HG03521 (cell line): ENCODE results near the gene TRAF7.

Experiments
- ATAC-seq: cut with Tn5 transposase; IDR thresholded peaks from one replicate; pipeline ENCODE4 v1.9.1; 2021; ENCODE audit warnings: mild to moderate bottlenecking, moderate library complexity; ENCODE audit not compliant: unreplicated experiment

Gene TRAF7

DNA sequence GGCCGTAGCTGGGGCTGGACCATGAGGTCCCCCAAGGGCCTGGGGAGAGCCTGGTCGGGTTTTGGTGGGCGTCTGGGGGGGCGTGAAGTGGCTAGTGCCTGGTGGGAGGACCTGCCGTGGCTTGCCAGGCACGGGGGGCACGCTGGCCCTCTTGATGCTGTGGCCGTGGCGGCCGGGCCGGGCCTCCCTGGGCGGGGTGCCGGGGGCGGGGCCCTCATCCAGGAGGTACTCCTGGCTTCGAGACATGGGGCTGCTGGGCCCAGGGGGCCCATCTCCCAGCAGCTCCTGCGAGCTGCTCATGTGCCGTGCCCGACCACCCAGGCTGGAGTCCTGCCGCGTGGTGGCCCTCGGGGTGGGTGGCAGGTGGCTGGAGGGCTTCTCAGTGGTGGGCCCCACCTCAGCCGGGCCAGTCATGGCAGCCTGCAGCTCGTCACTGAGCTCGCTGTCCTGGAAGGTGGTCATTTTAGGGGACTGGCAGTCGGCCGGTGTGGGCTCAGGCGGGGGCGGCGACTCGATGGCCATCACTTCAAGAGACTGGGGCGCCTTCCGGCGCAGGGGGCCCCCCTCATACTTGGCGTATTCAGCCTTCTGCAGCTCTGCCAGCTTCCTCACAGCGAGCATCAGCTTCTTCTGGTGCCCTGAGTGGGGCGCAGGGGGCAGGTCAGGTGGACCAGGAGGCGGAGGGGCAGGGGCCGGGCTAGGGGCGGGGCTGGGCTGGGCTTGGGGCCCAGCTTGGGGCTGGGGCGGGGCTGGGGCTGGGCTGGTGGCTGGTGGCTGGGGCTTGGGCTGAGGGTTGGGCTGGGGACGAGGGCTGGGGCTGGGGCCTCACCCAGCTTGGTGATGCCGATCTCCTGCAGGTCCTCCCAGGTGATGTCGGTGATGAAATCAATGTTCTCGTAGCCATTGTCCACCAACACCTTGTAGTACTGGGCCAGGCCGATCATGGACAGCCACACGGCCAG is 25.7 kb downstream of the TRAF7 start:
- ATAC-seq, result no peak

DNA sequence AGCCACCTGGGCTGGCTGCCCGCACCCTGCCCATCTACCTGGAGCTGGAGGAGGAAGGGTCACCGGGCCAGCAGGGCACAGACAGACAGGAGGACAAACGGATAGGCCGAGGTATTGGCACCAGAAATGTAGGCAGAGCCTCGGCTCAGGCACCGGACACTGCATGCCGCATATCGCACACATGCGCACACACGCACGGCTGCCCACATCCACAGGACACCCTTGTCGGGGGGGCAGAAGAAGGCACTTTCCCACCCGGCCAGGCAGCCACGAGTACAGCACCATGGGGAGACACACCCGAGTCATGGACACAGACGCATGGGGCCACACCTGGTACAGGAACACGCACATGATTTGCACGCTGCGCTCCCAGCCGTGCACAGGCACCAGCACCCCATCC is 26.4 kb downstream of the TRAF7 start:
- no peak for ATAC-seq

DNA sequence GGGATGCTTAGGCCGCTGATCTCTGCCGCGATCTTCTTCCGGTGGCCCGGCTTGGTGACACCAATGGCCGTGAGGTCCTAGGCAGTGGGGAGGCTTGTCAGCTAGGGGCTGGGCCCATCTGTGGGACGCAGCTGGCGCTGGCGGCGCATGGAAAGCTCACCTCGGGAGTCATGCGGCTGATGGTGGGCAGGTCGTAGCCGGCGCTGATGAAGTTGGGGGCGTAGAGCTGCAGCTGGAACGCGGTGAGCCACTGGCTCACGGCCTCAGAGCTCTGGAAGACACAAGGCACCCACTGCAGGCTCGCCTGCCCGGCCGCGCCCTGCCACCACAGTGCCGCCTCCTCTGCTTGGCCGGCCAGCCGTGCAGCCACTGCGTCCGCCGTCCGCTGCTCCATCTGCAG is 28.1 kb downstream of the TRAF7 start:
- ATAC-seq, result no peak

DNA sequence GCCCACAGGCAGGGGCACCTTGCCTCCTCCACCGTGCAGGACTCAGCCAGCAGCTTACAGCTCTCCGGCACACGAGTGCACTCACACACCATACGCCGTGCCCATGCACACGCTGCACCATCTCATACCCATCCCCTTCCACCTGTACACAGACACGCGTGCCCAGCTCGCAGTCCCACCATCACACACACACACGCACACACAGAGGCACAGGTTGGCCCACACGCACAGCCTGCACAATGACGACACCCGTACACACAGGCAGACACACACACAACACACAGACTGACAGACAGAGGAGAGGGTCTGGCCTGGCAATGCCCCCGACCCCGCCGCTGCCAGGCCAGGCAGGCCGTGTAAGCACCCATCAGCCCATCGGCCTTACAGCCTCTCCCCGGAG is 28.8 kb downstream of the TRAF7 start:
- ATAC-seq, result no peak

DNA sequence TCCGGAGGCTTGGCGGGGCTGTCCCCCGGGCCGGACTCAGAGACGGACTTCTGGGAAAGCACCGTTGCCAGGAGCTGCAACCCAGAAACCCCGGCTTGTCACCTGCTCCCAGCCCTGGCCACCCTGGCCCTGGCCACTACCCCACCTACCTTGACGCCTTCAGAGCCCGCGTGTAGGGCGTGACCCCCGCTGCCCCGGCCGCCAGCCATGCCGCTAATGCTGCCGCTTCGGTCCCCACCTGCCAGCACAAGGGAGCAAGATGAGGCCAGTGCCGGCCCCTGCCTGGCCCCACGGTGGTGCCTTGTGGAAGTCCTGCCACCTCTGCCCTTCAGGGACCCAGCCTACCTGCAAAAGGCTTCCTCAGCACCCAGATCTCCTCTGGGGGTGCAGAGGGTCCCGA is 29.4 kb downstream of the TRAF7 start:
- no peak for ATAC-seq

DNA sequence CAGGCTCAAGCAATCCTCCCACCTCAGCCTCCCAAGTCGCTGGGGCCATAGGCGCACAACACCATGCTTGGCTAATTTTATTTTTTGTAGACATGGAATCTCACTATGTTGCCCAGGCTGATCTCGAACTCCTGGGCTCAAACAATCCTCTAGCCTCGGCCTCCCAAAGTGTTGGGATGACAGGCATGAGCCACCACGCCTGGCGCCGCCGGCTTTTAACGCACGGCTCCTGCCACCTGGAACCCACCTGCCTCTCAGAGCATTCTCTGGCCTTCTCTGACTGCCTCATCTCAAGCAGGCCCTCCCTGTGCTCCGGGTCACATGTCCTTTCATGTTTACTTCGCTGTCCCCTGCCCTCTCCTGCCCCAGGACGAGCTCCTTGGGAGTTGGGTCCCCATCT is 30.5 kb downstream of the TRAF7 start:
- no peak for ATAC-seq

DNA sequence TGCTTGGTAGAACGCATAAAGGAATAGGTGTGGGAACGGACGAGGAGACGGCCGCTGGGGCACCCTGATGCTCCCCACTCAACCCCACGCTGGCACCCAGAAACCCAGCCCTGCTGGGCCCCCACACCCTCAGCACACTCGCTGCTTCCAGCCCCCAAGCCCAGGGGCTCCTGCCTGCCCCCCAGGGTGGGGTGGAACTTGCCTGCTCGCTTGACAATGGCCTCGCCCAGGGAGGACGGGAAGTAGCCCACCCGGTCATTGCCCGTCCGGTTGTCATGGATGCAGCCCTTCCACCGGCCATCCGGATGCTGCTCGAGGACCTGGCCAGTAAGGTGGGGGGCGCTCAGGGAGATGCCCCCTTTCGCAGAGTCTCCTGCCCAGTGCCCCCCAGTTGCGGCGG is 30.9 kb downstream of the TRAF7 start:
- ATAC-seq, result no peak

DNA sequence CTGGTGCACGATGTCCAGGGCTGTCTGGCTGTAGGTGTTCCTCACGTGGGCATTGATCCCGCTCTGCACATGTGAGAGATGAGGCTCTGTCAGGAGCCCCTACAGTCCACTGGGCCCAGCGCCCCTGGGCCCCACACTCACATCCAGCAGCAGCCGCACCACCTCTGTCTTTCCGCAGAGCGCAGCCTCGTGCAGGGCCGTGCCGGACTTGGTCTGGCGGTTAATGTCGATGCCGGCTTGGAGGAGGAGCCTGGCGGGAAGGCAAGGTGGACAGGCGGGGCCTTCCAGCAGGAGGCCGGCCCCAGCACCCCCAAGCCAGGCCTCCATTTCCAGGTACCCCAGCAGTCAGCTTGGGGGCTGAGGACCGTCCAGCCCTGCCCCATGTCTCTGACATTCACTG is 31.6 kb downstream of the TRAF7 start:
- no peak for ATAC-seq

DNA sequence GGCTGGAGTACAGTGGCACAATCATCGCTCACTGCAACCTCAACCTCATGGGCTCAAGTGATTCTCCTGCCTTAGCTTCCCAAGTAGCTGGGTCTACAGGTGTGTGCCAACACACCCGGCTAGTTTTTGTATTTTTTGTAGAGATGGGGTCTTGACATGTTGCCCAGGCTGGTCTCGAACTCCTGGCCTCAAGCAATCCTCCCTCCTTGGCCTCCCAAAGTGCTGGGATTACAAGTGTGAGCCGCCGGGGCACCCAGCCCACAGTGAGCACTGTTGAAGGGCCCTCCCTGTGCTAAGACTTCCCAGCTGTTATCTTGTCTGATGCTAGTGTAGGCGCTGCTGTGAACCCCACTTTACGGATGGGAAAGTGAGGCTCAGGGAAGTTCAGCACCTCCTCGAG is 32.8 kb downstream of the TRAF7 start:
- ATAC-seq, result no peak

DNA sequence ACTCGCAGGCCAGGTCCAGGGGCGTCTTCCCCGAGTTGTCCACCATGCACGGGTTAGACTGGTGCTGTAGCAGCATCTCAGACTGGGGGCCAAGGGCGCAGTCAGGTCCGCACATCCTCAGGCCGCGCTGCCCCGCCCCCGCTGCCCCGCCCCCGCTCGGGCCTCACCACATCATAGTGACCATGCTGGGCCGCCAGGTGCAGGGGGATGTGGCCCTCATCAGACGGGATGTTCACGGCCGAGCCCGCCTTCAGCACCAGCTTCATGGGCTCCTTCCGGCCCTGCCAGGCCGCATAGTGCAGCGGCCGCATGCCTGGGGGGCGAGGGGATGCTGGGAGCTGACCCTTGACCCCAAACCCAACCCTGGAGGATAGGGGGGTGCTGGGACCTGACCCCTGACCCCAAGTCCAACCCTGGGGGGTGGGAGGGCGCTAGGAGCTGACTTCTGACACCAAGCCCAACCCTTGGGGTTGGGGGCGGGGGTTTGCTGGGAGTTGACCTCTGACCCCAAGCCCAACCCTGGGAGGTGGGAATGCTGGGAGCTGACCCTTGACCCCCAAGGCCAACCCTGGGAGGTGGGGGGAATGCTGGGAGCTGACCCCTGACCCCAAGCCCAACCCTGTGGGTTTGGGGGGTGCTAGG is 33.8 kb downstream of the TRAF7 start:
- no peak for ATAC-seq

DNA sequence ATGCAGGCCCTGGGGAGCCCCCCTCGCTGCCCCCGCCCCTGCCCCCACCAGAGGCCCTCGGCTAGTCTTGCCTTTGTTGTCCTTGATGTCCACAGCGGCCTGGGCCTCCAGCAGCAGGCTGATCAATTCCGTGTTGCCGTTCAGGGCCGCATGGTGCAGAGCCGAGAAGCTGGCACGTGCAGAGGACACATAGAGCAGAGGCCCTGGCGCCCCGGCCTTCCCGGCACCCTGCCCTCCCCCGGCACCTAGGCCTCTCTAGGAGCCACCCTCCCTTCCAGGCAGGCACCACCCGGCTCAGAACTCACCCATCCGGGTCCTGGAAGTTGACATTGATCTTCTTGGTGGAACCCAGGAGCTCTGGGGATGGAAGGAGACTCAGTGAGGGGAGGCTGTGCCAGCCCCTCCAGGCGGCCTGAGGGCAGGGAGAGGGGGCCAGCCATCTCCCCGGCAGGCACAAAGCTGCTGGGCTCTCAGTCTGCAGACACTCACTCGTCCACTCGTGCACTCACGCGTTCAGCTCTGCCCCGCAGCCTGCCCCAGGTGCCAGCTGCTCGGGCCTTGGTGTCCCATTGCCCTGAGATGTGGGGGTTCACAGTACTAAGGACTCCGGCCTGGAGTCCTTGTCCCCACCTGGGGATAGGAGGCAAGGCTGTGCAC is 34.5 kb downstream of the TRAF7 start:
- ATAC-seq, result no peak

DNA sequence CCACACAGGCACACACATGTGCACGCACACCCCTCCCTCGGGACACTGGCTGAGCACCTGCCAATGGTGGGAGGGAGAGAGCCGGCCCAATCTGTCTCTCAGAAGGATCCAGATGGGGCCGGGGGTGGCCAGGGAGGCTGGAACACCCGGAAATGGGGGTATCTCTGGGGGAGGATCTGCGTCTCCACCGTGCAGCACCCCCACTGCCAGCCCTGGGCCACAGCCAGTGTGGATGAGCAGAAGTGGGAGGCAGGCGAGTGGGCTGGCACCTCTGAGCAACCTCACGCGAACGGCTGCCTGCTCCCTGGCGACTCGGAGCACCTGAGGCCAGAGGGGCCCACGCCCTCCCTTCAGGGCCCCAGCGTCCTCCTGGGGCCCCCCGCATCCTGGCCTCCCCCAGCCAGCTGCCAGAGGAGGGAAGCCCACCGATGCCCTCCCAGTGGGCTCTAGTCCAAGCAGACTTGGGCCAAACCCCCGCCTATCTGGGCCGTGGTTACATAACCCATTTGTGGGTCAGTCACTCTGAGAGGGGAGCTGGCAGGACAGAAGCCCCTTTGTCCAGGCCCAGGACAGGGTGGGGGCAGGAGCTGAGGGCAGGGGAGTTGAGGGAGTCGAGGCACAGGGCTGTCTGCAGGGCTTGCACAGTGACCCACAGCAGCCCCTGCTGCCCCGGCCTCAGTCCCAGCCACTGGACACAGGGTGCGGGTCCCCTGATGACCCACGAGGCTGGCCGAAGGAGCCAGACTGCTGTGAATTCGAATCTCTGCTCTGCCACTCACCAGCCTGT is 35.3 kb downstream of the TRAF7 start:
- ATAC-seq, result no peak

DNA sequence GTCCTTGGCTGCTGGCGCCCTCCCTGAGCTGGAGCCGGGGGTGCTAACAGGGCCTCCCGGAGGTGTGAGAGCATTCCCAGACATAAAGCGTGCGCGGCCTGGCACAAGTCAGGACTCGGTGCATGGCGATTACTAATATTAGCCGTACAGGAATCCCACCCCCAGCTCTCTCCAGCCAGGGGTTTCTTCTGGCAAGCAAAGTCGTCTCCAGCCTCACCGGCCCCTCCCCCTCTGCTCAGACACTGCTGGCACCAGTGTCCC is 35.8 kb downstream of the TRAF7 start:
- ATAC-seq, result no peak

DNA sequence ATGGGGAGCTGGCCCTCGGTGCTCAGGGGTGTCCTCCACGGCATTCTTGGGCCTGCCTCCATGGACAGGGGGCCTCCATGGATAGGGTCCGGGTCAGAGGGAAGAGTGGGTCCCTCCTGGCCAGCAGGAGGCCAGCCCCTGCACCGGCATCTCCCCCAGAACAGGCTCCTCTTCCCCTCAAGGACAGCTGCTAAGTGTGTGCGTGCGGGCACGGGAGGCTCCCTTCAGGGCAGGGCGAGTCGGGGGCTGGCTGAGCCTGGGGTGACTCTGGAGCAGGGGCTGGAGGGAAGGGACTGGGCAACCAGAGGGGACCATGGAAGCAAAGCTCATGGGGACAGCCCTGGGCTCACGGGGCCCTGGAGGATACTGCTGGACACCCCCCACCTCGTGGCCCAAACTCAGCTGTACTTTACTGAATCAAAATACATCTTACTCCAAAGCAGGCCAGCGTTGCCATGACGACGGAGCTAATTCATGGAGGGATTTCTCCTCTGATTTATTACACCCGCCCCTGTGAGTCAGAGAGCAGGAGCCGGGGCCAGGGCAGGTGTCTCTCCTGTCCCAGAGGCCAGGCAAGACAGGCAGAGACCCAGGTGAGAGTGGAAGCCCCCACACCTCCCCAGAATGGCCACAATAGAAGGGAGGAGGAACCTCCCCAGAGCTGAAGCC is 38.7 kb downstream of the TRAF7 start:
- no peak for ATAC-seq

DNA sequence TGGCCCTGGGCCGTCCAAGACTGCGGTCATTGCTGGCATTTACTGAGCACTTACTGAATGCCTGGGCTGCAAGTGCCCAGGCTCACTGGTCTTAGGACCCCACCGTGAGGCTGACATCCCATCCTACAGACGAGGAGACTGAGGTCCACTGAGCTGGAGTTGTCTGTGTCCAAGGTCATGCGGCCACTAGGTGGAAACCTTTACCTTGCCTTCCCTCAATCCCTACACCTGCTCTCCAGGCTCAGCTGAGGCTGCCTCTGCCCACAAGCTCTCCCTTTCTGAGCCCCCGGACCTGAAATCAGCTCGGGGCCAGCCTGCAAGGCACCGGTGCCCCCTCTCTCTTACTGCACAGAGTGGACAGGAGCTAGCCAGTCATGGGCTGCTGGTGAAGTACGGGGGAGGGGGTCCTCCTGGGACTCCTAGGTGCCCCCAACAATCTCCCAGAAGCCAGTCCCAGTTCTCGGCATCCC is 39.3 kb downstream of the TRAF7 start:
- ATAC-seq, result no peak

DNA sequence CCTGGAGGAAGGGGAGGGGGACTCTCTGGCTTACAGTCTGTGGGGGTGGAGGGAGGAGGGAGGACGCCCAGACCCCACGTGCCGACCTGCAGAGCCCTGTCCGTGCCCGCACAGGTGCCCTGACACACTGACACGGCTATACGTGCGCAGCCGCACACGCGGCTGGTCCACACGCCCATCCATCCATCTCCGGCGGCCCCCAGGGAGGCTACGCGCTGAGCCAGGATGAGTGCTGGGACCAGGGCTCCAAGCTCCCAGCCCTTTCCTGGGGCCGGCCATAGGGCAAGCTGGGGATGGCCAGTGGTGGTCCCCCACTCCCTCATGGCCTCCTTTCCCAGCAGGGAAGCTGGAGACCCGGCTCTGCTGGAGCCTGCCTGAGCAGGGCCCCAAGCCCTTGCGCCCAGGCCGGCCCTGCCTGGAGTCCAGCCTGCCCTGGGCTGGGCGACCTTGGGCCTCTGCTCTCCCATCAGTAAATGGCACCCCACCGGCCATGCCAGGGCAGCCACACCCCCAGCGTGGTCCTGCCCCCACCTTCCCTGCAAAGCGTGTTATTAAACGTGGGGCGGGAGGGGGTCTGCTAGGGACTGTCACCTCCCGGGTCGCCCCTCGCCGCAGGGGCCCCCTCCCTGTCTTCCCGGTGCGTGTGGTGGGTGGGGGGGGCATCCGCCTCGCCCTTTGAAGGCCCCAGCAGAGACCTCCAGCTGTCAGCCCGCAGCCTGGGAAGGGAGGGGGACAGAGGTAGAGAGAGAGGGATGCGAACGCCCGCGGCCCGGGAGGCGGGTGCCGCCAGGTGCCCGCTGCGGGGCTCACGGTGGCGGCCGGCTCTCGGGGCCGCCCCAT is 40.0 kb downstream of the TRAF7 start:
- ATAC-seq, result no peak

DNA sequence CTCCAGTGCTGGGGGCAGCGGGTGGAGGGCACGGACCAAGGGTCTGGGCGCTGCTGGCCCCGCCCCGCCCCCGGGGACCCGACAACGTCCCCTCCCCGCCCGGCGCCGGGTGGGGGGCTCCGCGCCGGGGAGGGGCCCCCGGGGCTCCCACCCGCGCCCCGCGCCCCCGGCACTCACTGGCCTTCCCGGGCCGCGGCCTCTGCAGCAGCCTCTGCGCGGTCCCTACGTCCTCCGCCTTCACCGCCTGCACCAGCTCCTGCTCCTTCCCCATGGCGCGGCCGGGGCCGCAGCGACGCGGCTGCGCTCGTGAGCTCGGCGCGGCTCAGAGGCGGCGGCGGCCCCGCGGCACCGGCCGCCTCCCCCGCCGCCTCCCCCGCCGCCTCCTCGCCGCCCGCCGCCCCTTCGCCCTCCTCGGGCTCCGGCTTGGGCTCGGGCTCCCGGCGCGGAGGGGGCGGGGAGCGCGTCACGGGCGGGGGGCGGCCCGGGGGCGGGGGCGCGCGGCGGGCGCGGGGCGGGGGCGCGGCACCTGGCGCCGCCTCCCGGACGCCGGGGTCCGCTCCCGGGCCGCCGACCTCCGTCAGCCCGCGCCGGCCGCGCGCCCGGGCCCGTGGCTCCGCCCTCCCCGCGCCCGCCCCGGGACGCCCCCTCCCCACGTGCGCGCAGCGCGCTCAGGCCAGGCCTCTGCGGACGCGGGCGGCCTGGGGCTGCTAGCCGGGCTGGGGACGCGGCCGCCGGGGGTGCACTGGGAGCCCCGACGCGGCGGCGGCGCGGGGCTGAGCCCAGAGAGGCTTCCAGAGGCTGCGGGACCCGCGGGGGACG is 40.8 kb downstream of the TRAF7 start, which contains the start of gene CASKIN1:
TSS of gene CASKIN1 (minus strand) at position 444 of the 819 bp plus-strand sequence. CDS start at position 271, 173 bp downstream.
- ATAC-seq, result no peak

DNA sequence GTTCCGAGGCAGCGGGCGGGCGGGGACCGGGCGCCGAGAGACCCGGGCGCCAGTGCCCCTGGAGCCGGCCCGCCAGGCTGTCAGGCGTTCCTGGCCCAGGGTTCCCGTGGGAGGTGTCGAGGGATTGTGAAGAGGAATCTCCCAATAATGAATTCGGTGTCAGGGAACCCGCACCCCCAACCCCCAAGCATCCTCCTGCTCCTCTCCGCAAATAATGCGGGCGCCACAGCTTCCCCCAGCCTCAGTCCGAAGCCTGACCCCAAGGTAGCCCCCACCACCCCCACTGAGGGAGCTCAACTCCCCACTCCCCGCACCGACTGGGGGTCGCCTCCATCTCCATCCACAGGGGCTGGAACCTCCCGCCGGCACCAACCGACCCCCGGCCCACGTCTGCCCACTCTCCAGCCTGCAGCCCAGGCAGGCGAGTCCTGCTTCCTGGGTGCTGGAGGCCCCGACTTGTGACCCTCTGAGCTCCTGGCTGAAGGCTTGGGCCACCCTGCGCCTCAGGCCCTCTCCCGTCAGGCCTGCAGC is 41.5 kb downstream of the TRAF7 start:
- ATAC-seq, result no peak

DNA sequence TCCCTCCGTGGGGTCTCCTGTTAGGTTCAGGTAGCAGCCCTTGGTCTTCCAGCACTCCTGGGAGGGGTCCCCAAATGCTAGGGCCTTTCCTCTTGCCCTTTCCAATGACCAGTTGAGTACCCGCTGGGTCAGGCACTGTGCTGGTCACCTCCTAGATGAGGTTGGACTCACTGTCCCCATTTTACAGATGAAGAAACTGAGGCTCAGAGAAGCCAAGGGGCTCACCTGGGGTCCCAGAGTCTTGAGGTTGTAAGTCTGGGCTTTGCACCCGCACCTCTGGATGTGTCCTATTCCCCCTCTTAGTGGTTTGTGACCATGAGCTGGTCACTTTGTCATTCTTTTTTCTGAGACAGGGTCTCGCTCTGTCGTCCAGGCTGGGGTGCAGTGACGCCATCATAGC is 42.2 kb downstream of the TRAF7 start:
- ATAC-seq, result no peak
